HG03565 (cell line): ENCODE results near the gene AP3D1.

Experiments
- ATAC-seq: cut with Tn5 transposase; IDR thresholded peaks from one replicate; pipeline ENCODE4 v1.9.1; 2021; ENCODE audit warnings: mild to moderate bottlenecking, moderate library complexity; ENCODE audit not compliant: unreplicated experiment

Gene AP3D1

GRCh38 chr19:2113439-2114211 is 37.7 kb downstream of the AP3D1 start:
- no peak for ATAC-seq

GRCh38 chr19:2112516-2113320 is 38.6 kb downstream of the AP3D1 start:
- ATAC-seq, result no peak

- ATAC-seq, result no peak
Observed at GRCh38 chr19:2111886-2112285, 39.5 kb downstream of the AP3D1 start.

GRCh38 chr19:2111425-2111824 is 39.9 kb downstream of the AP3D1 start:
- ATAC-seq, result no peak

GRCh38 chr19:2110822-2111221 is 40.5 kb downstream of the AP3D1 start:
- ATAC-seq, result no peak

GRCh38 chr19:2109046-2109864 is 42.1 kb downstream of the AP3D1 start:
- no peak for ATAC-seq

GRCh38 chr19:2108251-2109016 is 42.9 kb downstream of the AP3D1 start:
- no peak for ATAC-seq

- no peak for ATAC-seq
Observed at GRCh38 chr19:2103045-2103707, 48.2 kb downstream of the AP3D1 start.

- ATAC-seq, result no peak
Observed at GRCh38 chr19:2101417-2102335, 49.7 kb downstream of the AP3D1 start.

GRCh38 chr19:2100719-2101061 is 50.7 kb downstream of the AP3D1 start:
- ATAC-seq, result no peak

- no peak for ATAC-seq
Observed at GRCh38 chr19:2099937-2100718, 51.2 kb downstream of the AP3D1 start.

- no peak for ATAC-seq
Observed at GRCh38 chr19:2099054-2099501, 52.3 kb downstream of the AP3D1 start.

- ATAC-seq, result no peak
Observed at GRCh38 chr19:2097886-2098327, 53.5 kb downstream of the AP3D1 start.

GRCh38 chr19:2097203-2097885 is 54.0 kb downstream of the AP3D1 start:
- no peak for ATAC-seq

GRCh38 chr19:2096480-2097202 is 54.7 kb downstream of the AP3D1 start, which contains the start of gene IZUMO4:
IZUMO4 (plus strand) TSS chr19:2096915; CDS start chr19:2096946, 31 bp downstream.
- peak; percentile 53 for ATAC-seq

- peak; percentile 29 for ATAC-seq
Observed at GRCh38 chr19:2096034-2096479, 55.3 kb downstream of the AP3D1 start, which contains the start of gene MOB3A. MOB3A (minus strand) TSS chr19:2096326; CDS start chr19:2078560, 17,766 bp downstream.
